Measurements from ENCODE around the gene NTN3. TPM values are rescaled to one million over a fixed set of nuclear protein-coding genes. Genes with fewer than 3 reads are reported as not detected.

NTN3 gene
- total and polyA plus RNA-seq, 2 of the 4 experiments (the other 2 are of a cell fraction), result 0.18 to 0.38 TPM

GRCh38 chr16:2424061-2425007 is 46.8 kb upstream of the NTN3 start:
- Histone ChIP-seq H4K8ac (ENCODE audit: low read depth in 2 of 2, low read length in 2 of 2) (no peak overlapping the region), H2BK120ac (ENCODE audit: low read depth, low read length) (no peak overlapping the region), H3K27me3 (ENCODE audit: control insufficient read depth, insufficient read depth, low read length) (no peaks in the 10 kb centered on the region; the same call in 1 of the 2 replicates), H4K5ac (ENCODE audit: low read depth, low read length) (no peak overlapping the region), H3K27ac (ENCODE audit: insufficient read depth, low read length) (no peak overlapping the region), H3K79me1 (ENCODE audit: low read depth in 1 of 2, low read length in 2 of 2) (peaks cover 10 to 15% of the 10 kb centered on the region in 2 experiments; a peak in 3 of 4 replicates), H3K9me3 (ENCODE audit: control insufficient read depth, insufficient read depth, low read length) (no peaks in the 10 kb centered on the region), H3K14ac (replicated peaks; ENCODE audit: low read depth, low read length) (no peak overlapping the region), H3K4ac (ENCODE audit: low read depth, low read length) (no peak overlapping the region), H3K23ac (ENCODE audit: low read depth, low read length) (no peak overlapping the region), H3K9ac (ENCODE audit: low read depth, low read length) (no peak overlapping the region), H3K36me3 (ENCODE audit: control insufficient read depth, insufficient read depth, low read length) (no peaks in the 10 kb centered on the region), H2AK9ac (replicated peaks; ENCODE audit: low read depth, low read length, poor library complexity) (peak overlapping the region; percentile 72), H2BK20ac (ENCODE audit: low read depth, low read length) (no peak overlapping the region), H3K18ac (ENCODE audit: low read depth, low read length) (no peak overlapping the region), H3K4me2 (ENCODE audit: low read depth, low read length) (no peak overlapping the region), H2AK5ac (ENCODE audit: low read depth, low read length) (no peak overlapping the region), H2BK5ac (ENCODE audit: low read depth, low read length, poor library complexity, severe bottlenecking) (no peak overlapping the region), H3K9me1 (ENCODE audit: insufficient read depth, low read length) (peaks cover 15% of the 10 kb centered on the region), H2BK15ac (ENCODE audit: low read depth, low read length) (no peak overlapping the region), H2AFZ (replicated peaks; ENCODE audit: low read length, poor library complexity) (no peak overlapping the region), H3K4me1 (ENCODE audit: control insufficient read depth, insufficient read depth, low read length) (no peaks in the 10 kb centered on the region), H4K20me1 (ENCODE audit: insufficient read depth, low read length) (no peaks in the 10 kb centered on the region), H3K4me3 (ENCODE audit: insufficient read depth, low read depth, low read length) (no peak overlapping the region), H3K56ac (ENCODE audit: extremely low read depth, insufficient read depth, low read length) (no peak overlapping the region), H4K91ac (ENCODE audit: insufficient read depth, low read depth, low read length) (no peak overlapping the region)
- dilution Hi-C loops (cut with HindIII; ENCODE audit: low sequenced_read_pairs, unreplicated experiment) (no loop called here), intact Hi-C loops (cut with micrococcal nuclease) (no loop called here), in situ Hi-C loops (cut with MboI; ENCODE audit: low sequenced_read_pairs) (loop anchor here (10.0 kb wide), 1 partner anchor 150 kb away; no protein-coding TSS in a partner anchor)
- ChIA-PET CTCF (interaction anchor here (0.7 kb wide), 1 partner anchor 62 kb away, joined by 3 read pairs; no protein-coding TSS in a partner anchor), POLR2A (ENCODE audit: unreplicated experiment) (no interaction called here)
- ATAC-seq (ENCODE audit: low read depth), result no peak
- TF ChIP-seq CEBPB (IDR thresholded peaks at IDR 0.05; ENCODE audit: low read depth, low read length) (no peak), POLR2A (IDR thresholded peaks at IDR 0.05; ENCODE audit: low read depth, low read length) (no peak), CHD1 (IDR thresholded peaks at IDR 0.05; ENCODE audit: low read depth, low read length) (no peak), MAZ (IDR thresholded peaks at IDR 0.05; ENCODE audit: borderline replicate concordance, low read depth, low read length) (no peak), RAD21 (IDR thresholded peaks at IDR 0.05; ENCODE audit: low read length) (no peak), NFE2L2 (IDR thresholded peaks at IDR 0.05; ENCODE audit: low read depth, low read length) (no peak), RCOR1 (IDR thresholded peaks at IDR 0.05; ENCODE audit: insufficient replicate concordance, low read length) (no peak), FOS (IDR thresholded peaks at IDR 0.05; ENCODE audit: low read depth, low read length) (no peak)
- TF ChIP-seq, protein P1, sequence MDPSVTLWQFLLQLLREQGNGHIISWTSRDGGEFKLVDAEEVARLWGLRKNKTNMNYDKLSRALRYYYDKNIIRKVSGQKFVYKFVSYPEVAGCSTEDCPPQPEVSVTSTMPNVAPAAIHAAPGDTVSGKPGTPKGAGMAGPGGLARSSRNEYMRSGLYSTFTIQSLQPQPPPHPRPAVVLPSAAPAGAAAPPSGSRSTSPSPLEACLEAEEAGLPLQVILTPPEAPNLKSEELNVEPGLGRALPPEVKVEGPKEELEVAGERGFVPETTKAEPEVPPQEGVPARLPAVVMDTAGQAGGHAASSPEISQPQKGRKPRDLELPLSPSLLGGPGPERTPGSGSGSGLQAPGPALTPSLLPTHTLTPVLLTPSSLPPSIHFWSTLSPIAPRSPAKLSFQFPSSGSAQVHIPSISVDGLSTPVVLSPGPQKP (IDR thresholded peaks at IDR 0.05; ENCODE audit: borderline replicate concordance, low read depth, low read length), result no peak
- TF ChIP-seq, protein P2, sequence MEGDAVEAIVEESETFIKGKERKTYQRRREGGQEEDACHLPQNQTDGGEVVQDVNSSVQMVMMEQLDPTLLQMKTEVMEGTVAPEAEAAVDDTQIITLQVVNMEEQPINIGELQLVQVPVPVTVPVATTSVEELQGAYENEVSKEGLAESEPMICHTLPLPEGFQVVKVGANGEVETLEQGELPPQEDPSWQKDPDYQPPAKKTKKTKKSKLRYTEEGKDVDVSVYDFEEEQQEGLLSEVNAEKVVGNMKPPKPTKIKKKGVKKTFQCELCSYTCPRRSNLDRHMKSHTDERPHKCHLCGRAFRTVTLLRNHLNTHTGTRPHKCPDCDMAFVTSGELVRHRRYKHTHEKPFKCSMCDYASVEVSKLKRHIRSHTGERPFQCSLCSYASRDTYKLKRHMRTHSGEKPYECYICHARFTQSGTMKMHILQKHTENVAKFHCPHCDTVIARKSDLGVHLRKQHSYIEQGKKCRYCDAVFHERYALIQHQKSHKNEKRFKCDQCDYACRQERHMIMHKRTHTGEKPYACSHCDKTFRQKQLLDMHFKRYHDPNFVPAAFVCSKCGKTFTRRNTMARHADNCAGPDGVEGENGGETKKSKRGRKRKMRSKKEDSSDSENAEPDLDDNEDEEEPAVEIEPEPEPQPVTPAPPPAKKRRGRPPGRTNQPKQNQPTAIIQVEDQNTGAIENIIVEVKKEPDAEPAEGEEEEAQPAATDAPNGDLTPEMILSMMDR (conservative IDR thresholded peaks at IDR 0.05; ENCODE audit: low read depth, low read length), result no peak
- 93% methylated on average over 10 of the region's 25 CpGs; no CpG with 5 or more reads in 1 of the 2 experiments for WGBS, 2 experiments (ENCODE audit: extremely low coverage in 2 of 2, insufficient read length in 1 of 2)
- BruUV-seq (replicated peaks), result no TSS peak
- no peak for DNase-seq

Data from IMR-90 (cell line).